GM19395 (cell line): ENCODE data around the gene MAP2.

ENCODE experiments used
- ATAC-seq: cut with Tn5 transposase; IDR thresholded peaks from one replicate; pipeline ENCODE4 v1.9.1; 2021; ENCODE audit warnings: mild to moderate bottlenecking, moderate library complexity; ENCODE audit not compliant: unreplicated experiment

The MAP2 gene

GRCh38 chr2:209690029-209690754 lies 266.3 kb downstream of the MAP2 start:
- no peak for ATAC-seq

GRCh38 chr2:209694748-209695147 lies 270.9 kb downstream of the MAP2 start:
- ATAC-seq, result no peak

- ATAC-seq, result peak; percentile 77
Observed at GRCh38 chr2:209696836-209697711, 273.2 kb downstream of the MAP2 start.

GRCh38 chr2:209702775-209703174 lies 278.9 kb downstream of the MAP2 start:
- no peak for ATAC-seq

GRCh38 chr2:209713219-209713618 lies 289.4 kb downstream of the MAP2 start:
- no peak for ATAC-seq

GRCh38 chr2:209719034-209719433 lies 295.2 kb downstream of the MAP2 start:
- ATAC-seq, result no peak

- ATAC-seq, result no peak
Observed at GRCh38 chr2:209721497-209721896, 297.6 kb downstream of the MAP2 start.

- ATAC-seq, result no peak
Observed at GRCh38 chr2:209726311-209726710, 302.5 kb downstream of the MAP2 start.

GRCh38 chr2:209727077-209727476 lies 303.2 kb downstream of the MAP2 start:
- ATAC-seq, result no peak

GRCh38 chr2:209734805-209735204 lies 311.0 kb downstream of the MAP2 start:
- ATAC-seq, result no peak

- no peak for ATAC-seq
Observed at GRCh38 chr2:209741953-209742352, 318.1 kb downstream of the MAP2 start.

GRCh38 chr2:209753020-209753419 lies 329.2 kb downstream of the MAP2 start:
- ATAC-seq, result no peak

GRCh38 chr2:209757163-209757562 lies 333.3 kb downstream of the MAP2 start:
- ATAC-seq, result no peak

- no peak for ATAC-seq
Observed at GRCh38 chr2:209761566-209761965, 337.7 kb downstream of the MAP2 start.

GRCh38 chr2:209762563-209762962 lies 338.7 kb downstream of the MAP2 start:
- ATAC-seq, result no peak

GRCh38 chr2:209763106-209763505 lies 339.3 kb downstream of the MAP2 start:
- no peak for ATAC-seq

GRCh38 chr2:209766613-209767012 lies 342.8 kb downstream of the MAP2 start:
- no peak for ATAC-seq

- ATAC-seq, result no peak
Observed at GRCh38 chr2:209767316-209767715, 343.5 kb downstream of the MAP2 start.

- no peak for ATAC-seq
Observed at GRCh38 chr2:209768557-209768956, 344.7 kb downstream of the MAP2 start.

GRCh38 chr2:209771474-209772289 lies 347.8 kb downstream of the MAP2 start, which contains the start of gene UNC80:
UNC80 (plus strand) TSS chr2:209771832; CDS start chr2:209772073, 241 bp downstream.
- peak; percentile 65 for ATAC-seq

GRCh38 chr2:209772290-209772685 lies 348.4 kb downstream of the MAP2 start:
- ATAC-seq, result no peak
